Measurements from ENCODE around the gene ITGA2B. TPM values are rescaled to one million over a fixed set of nuclear protein-coding genes. Genes with fewer than 3 reads are reported as not detected.

Gene ITGA2B
- total and polyA plus RNA-seq, 2 of the 13 experiments (the other 11 are each of a cell fraction or from before 2014, with no cell fraction given), result 0.38 to 1.1 TPM

DNA sequence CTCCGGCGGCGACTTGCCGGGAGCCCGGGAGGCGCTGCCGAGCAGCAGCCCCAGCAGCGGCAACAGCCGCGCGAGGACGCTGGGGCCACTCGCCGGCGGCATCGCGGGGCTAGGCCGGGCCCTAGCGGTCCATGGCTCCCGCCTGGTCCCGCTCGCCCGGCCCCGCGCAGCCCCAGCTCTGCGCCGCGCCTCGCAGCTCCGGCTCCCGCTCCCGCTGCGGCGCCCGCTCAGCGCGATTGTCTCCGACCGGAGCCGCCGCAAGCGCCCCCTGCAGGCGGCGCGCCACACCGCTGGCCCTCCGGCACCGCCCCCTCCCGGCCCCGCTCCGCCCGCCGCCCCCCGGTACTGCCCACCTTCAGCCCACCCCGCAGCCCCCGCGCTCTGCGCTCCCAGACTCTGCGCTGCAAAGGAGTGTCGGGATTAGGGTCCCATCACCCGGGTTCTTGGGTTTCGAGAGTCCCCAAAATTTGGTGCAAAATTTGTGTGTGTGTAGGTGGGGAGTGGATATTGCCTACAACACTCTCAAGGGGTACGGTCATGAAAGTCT lies 25.8 kb downstream of the ITGA2B start, which contains the start of gene FAM171A2 (continued):
- TF ChIP-seq, protein P1, sequence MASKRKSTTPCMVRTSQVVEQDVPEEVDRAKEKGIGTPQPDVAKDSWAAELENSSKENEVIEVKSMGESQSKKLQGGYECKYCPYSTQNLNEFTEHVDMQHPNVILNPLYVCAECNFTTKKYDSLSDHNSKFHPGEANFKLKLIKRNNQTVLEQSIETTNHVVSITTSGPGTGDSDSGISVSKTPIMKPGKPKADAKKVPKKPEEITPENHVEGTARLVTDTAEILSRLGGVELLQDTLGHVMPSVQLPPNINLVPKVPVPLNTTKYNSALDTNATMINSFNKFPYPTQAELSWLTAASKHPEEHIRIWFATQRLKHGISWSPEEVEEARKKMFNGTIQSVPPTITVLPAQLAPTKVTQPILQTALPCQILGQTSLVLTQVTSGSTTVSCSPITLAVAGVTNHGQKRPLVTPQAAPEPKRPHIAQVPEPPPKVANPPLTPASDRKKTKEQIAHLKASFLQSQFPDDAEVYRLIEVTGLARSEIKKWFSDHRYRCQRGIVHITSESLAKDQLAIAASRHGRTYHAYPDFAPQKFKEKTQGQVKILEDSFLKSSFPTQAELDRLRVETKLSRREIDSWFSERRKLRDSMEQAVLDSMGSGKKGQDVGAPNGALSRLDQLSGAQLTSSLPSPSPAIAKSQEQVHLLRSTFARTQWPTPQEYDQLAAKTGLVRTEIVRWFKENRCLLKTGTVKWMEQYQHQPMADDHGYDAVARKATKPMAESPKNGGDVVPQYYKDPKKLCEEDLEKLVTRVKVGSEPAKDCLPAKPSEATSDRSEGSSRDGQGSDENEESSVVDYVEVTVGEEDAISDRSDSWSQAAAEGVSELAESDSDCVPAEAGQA (IDR thresholded peaks at IDR 0.05; ENCODE audit: low read depth), result no peak
- TF ChIP-seq, protein P1 (CRISPR knock-in tag; IDR thresholded peaks at IDR 0.05; ENCODE audit: borderline replicate concordance), result no peak
- TF ChIP-seq ZNF841 (CRISPR knock-in tag; IDR thresholded peaks at IDR 0.05; ENCODE audit: borderline replicate concordance) (no peak), PTBP1 (IDR thresholded peaks at IDR 0.05; ENCODE audit: low read depth, low read length, poor library complexity, severe bottlenecking) (no peak), RFX3 (CRISPR knock-in tag; IDR thresholded peaks at IDR 0.05) (no peak), RXRA (CRISPR knock-in tag; IDR thresholded peaks at IDR 0.05) (no peak), ZNF552 (CRISPR knock-in tag; IDR thresholded peaks at IDR 0.05; ENCODE audit: borderline replicate concordance) (no peak), KDM2A (CRISPR knock-in tag; IDR thresholded peaks at IDR 0.05; ENCODE audit: borderline replicate concordance, low read depth) (peak; percentile 41; the same call in 1 of the 2 replicates), ZFP82 (CRISPR knock-in tag; IDR thresholded peaks at IDR 0.05; ENCODE audit: borderline replicate concordance) (no peak; the same call in 1 of the 2 replicates), ZNF747 (CRISPR knock-in tag; IDR thresholded peaks at IDR 0.05; ENCODE audit: borderline replicate concordance) (no peak), ZMAT3 (CRISPR knock-in tag; conservative IDR thresholded peaks at IDR 0.05) (no peak), PRMT3 (CRISPR knock-in tag; IDR thresholded peaks at IDR 0.05; ENCODE audit: borderline replicate concordance, low read depth) (no peak), ZNF75D (CRISPR knock-in tag; IDR thresholded peaks at IDR 0.05; ENCODE audit: borderline replicate concordance) (no peak), MEIS1 (CRISPR knock-in tag; IDR thresholded peaks at IDR 0.05; ENCODE audit: borderline replicate concordance) (no peak), ZNF746 (CRISPR knock-in tag; IDR thresholded peaks at IDR 0.05) (no peak)
- TF ChIP-seq, protein P2, sequence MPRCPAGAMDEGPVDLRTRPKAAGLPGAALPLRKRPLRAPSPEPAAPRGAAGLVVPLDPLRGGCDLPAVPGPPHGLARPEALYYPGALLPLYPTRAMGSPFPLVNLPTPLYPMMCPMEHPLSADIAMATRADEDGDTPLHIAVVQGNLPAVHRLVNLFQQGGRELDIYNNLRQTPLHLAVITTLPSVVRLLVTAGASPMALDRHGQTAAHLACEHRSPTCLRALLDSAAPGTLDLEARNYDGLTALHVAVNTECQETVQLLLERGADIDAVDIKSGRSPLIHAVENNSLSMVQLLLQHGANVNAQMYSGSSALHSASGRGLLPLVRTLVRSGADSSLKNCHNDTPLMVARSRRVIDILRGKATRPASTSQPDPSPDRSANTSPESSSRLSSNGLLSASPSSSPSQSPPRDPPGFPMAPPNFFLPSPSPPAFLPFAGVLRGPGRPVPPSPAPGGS (CRISPR knock-in tag; IDR thresholded peaks at IDR 0.05), result 0 out of 2 replicates have a peak, but pooled peaks have one; percentile 38
- TF ChIP-seq, protein P3, sequence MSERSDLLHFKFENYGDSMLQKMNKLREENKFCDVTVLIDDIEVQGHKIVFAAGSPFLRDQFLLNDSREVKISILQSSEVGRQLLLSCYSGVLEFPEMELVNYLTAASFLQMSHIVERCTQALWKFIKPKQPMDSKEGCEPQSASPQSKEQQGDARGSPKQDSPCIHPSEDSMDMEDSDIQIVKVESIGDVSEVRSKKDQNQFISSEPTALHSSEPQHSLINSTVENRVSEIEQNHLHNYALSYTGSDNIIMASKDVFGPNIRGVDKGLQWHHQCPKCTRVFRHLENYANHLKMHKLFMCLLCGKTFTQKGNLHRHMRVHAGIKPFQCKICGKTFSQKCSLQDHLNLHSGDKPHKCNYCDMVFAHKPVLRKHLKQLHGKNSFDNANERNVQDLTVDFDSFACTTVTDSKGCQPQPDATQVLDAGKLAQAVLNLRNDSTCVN (CRISPR knock-in tag; IDR thresholded peaks at IDR 0.05; ENCODE audit: borderline replicate concordance), result no peak
- TF ChIP-seq, protein P4, sequence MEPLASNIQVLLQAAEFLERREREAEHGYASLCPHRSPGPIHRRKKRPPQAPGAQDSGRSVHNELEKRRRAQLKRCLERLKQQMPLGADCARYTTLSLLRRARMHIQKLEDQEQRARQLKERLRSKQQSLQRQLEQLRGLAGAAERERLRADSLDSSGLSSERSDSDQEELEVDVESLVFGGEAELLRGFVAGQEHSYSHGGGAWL (CRISPR knock-in tag; IDR thresholded peaks at IDR 0.05), result 0 out of 2 replicates have a peak, but pooled peaks have one; percentile 26
- TF ChIP-seq, protein P5, sequence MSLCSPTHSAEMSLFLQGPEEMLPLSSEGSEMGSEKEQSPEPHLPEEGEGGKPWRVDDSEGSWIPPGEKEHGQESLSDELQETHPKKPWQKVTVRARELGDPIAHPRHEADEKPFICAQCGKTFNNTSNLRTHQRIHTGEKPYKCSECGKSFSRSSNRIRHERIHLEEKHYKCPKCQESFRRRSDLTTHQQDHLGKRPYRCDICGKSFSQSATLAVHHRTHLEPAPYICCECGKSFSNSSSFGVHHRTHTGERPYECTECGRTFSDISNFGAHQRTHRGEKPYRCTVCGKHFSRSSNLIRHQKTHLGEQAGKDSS (CRISPR knock-in tag; IDR thresholded peaks at IDR 0.05; ENCODE audit: borderline replicate concordance, low read depth), result no peak
